ENCODE data around the gene ASCC1. TPM values are rescaled to one million over a fixed set of nuclear protein-coding genes. Genes with fewer than 3 reads are reported as not detected.

The ASCC1 gene
- total and polyA plus RNA-seq, 2 donors (not counting 1 experiment from before 2014, with no cell fraction given): 40.2 to 42.1 TPM

- H2AFZ ChIP-seq (ENCODE audit: low read length): peak overlapping the region; percentile 17
- peaks cover 17% of the 10 kb centered on the region for H3K4me1 ChIP-seq (ENCODE audit: control insufficient read depth, extremely low read depth, insufficient read depth, low read length)
- no peaks in the 10 kb centered on the region for H3K79me2 ChIP-seq (ENCODE audit: control insufficient read depth, insufficient read depth, low read length)
- H3K4me3 ChIP-seq (replicated peaks in 1 of 4; ENCODE audit: control extremely low read depth in 1 of 4, insufficient read depth in 1 of 4, low read depth in 3 of 4, low read length in 4 of 4): no peak overlapping the region
- peak; percentile 72 to 83 for DNase-seq (ENCODE audit: low read depth in 2 of 2)
- no peak overlapping the region for H3K4me2 ChIP-seq (ENCODE audit: extremely low read depth, insufficient read depth, low read length)
- H3K9ac ChIP-seq (ENCODE audit: insufficient read depth, low read length): no peak overlapping the region
- no peaks in the 10 kb centered on the region for H3K27me3 ChIP-seq (ENCODE audit: control insufficient read depth, insufficient read depth, low read length)
- H3K36me3 ChIP-seq (ENCODE audit: control insufficient read depth, insufficient read depth, low read length): no peaks in the 10 kb centered on the region
- H3K9me3 ChIP-seq (ENCODE audit: control insufficient read depth, insufficient read depth, low read depth, low read length): no peaks in the 10 kb centered on the region
- no peak overlapping the region for H3K27ac ChIP-seq (ENCODE audit: insufficient read depth, low read length)
- no peak for TF ChIP-seq EZH2 (IDR thresholded peaks at IDR 0.05; ENCODE audit: low read length, missing control alignments)
- TF ChIP-seq CTCF (conservative IDR thresholded peaks at IDR 0.05 in 1 of 2, IDR thresholded peaks at IDR 0.05 in 1 of 2; ENCODE audit: low read depth in 1 of 2, low read length in 2 of 2): no peak
- no peaks in the 10 kb centered on the region for H4K20me1 ChIP-seq (ENCODE audit: control insufficient read depth, extremely low read depth, insufficient read depth, low read length)
These were observed 26.6 kb upstream of the ASCC1 start for GRCh38 chr10:72242675-72243074.

GRCh38 chr10:72241691-72242252 lies 25.7 kb upstream of the ASCC1 start:
- no peak overlapping the region for H3K4me3 ChIP-seq (replicated peaks in 1 of 4; ENCODE audit: control extremely low read depth in 1 of 4, insufficient read depth in 1 of 4, low read depth in 3 of 4, low read length in 4 of 4)
- peaks cover 17% of the 10 kb centered on the region for H3K4me1 ChIP-seq (ENCODE audit: control insufficient read depth, extremely low read depth, insufficient read depth, low read length)
- H3K36me3 ChIP-seq (ENCODE audit: control insufficient read depth, insufficient read depth, low read length): no peaks in the 10 kb centered on the region
- H3K9ac ChIP-seq (ENCODE audit: insufficient read depth, low read length): no peak overlapping the region
- H2AFZ ChIP-seq (ENCODE audit: low read length): no peak overlapping the region
- DNase-seq (ENCODE audit: low read depth in 2 of 2): no peak
- H3K27ac ChIP-seq (ENCODE audit: insufficient read depth, low read length): no peak overlapping the region
- H3K9me3 ChIP-seq (ENCODE audit: control insufficient read depth, insufficient read depth, low read depth, low read length): no peaks in the 10 kb centered on the region
- H3K27me3 ChIP-seq (ENCODE audit: control insufficient read depth, insufficient read depth, low read length): no peaks in the 10 kb centered on the region
- H3K79me2 ChIP-seq (ENCODE audit: control insufficient read depth, insufficient read depth, low read length): no peaks in the 10 kb centered on the region
- TF ChIP-seq CTCF (conservative IDR thresholded peaks at IDR 0.05 in 1 of 2, IDR thresholded peaks at IDR 0.05 in 1 of 2; ENCODE audit: low read depth in 1 of 2, low read length in 2 of 2) (no peak), EZH2 (IDR thresholded peaks at IDR 0.05; ENCODE audit: low read length, missing control alignments) (no peak)
- no peak overlapping the region for H3K4me2 ChIP-seq (ENCODE audit: extremely low read depth, insufficient read depth, low read length)
- no peaks in the 10 kb centered on the region for H4K20me1 ChIP-seq (ENCODE audit: control insufficient read depth, extremely low read depth, insufficient read depth, low read length)

- no peak for DNase-seq (ENCODE audit: low read depth in 2 of 2)
- Histone ChIP-seq H3K4me2 (ENCODE audit: extremely low read depth, insufficient read depth, low read length) (no peak overlapping the region), H3K79me2 (ENCODE audit: control insufficient read depth, insufficient read depth, low read length) (no peaks in the 10 kb centered on the region), H3K4me3 (replicated peaks in 1 of 4; ENCODE audit: control extremely low read depth in 1 of 4, insufficient read depth in 1 of 4, low read depth in 3 of 4, low read length in 4 of 4) (no peak overlapping the region), H3K9ac (ENCODE audit: insufficient read depth, low read length) (no peak overlapping the region), H4K20me1 (ENCODE audit: control insufficient read depth, extremely low read depth, insufficient read depth, low read length) (no peaks in the 10 kb centered on the region), H3K9me3 (ENCODE audit: control insufficient read depth, insufficient read depth, low read depth, low read length) (no peaks in the 10 kb centered on the region), H3K4me1 (ENCODE audit: control insufficient read depth, extremely low read depth, insufficient read depth, low read length) (peaks cover 17% of the 10 kb centered on the region), H2AFZ (ENCODE audit: low read length) (no peak overlapping the region), H3K27ac (ENCODE audit: insufficient read depth, low read length) (no peak overlapping the region), H3K27me3 (ENCODE audit: control insufficient read depth, insufficient read depth, low read length) (no peaks in the 10 kb centered on the region), H3K36me3 (ENCODE audit: control insufficient read depth, insufficient read depth, low read length) (no peaks in the 10 kb centered on the region)
- TF ChIP-seq CTCF (conservative IDR thresholded peaks at IDR 0.05 in 1 of 2, IDR thresholded peaks at IDR 0.05 in 1 of 2; ENCODE audit: low read depth in 1 of 2, low read length in 2 of 2): no peak
- TF ChIP-seq EZH2 (IDR thresholded peaks at IDR 0.05; ENCODE audit: low read length, missing control alignments): no peak
These were observed 24.3 kb upstream of the ASCC1 start for GRCh38 chr10:72240371-72240770.
